Nephron (organoid): ENCODE measurements around the gene TMEM134.

Experiments
- H3K27ac Mint-ChIP-seq, 3 experiments: 2 replicates each; pipeline ENCODE4 v1.8.0; 2020; ENCODE audit warnings: mixed read lengths in 3 of 3, mild to moderate bottlenecking in 2 of 3, moderate library complexity in 1 of 3
- H3K27me3 Mint-ChIP-seq: 2 replicates; pipeline ENCODE4 v1.8.0; 2021; ENCODE audit warnings: low read depth, mild to moderate bottlenecking, moderate library complexity, mixed read lengths
- H3K36me3 Mint-ChIP-seq: 2 replicates; pipeline ENCODE4 v1.8.0; 2020; ENCODE audit warnings: low read depth, mixed read lengths
- H3K4me1 Mint-ChIP-seq: 2 replicates; pipeline ENCODE4 v1.8.0; 2020; ENCODE audit warnings: mixed read lengths
- H3K4me3 Mint-ChIP-seq, 3 experiments: 2 replicates each; pipeline ENCODE4 v1.8.0; 2020; ENCODE audit warnings: mild to moderate bottlenecking in 3 of 3, mixed read lengths in 3 of 3, moderate library complexity in 2 of 3
- H3K9me3 Mint-ChIP-seq: 2 replicates; pipeline ENCODE4 v1.8.0; 2020; ENCODE audit warnings: mixed read lengths
- CTCF ChIP-seq, 3 experiments: fragments of 200-600 bp; sonication (generic); IDR thresholded peaks; one replicate each; pipeline ENCODE4 v1.5.0; 2021; ENCODE audit warnings: antibody characterized with exemption in 3 of 3; ENCODE audit not compliant: unreplicated experiment in 3 of 3

TMEM134 gene

GRCh38 chr11:67504950-67505581 is 36.0 kb upstream of the TMEM134 start, which contains the start of gene PITPNM1:
TSS of gene PITPNM1 (minus strand) at chr11:67505363. CDS start at chr11:67504180, 1,183 bp downstream.
- Mint-ChIP-seq H3K27ac (peak within 1 kb of the TSS; percentile 69 to 93 (median 90)), H3K4me1 (peaks cover 26% of the 10 kb centered on the region), H3K9me3 (no peaks in the 10 kb centered on the region), H3K36me3 (peaks cover 10% of the 10 kb centered on the region), H3K4me3 (peak within 1 kb of the TSS; percentile 88 to 94 (median 90)), H3K27me3 (peaks cover 21% of the 10 kb centered on the region)
- TF ChIP-seq CTCF (IDR thresholded peaks at IDR 0.05; ENCODE audit: unreplicated experiment in 3 of 3): no peak

- Mint-ChIP-seq H3K27ac (no peak overlapping the region), H3K36me3 (peaks cover 10% of the 10 kb centered on the region), H3K4me3 (peak overlapping the region; percentile 85 to 87 (median 87)), H3K9me3 (no peaks in the 10 kb centered on the region), H3K27me3 (peaks cover 21% of the 10 kb centered on the region), H3K4me1 (peaks cover 26% of the 10 kb centered on the region)
- TF ChIP-seq CTCF (IDR thresholded peaks at IDR 0.05; ENCODE audit: unreplicated experiment in 3 of 3): no peak
Observed at GRCh38 chr11:67504005-67504949, 35.2 kb upstream of the TMEM134 start.

- Mint-ChIP-seq H3K27ac (peak overlapping the region in 2 of 3 experiments; percentile 2 to 51), H3K9me3 (no peaks in the 10 kb centered on the region), H3K36me3 (peaks cover 10% of the 10 kb centered on the region), H3K27me3 (peaks cover 21% of the 10 kb centered on the region), H3K4me1 (peaks cover 20% of the 10 kb centered on the region), H3K4me3 (peak overlapping the region; percentile 77 to 87 (median 86))
- no peak for TF ChIP-seq CTCF (IDR thresholded peaks at IDR 0.05; ENCODE audit: unreplicated experiment in 3 of 3)
Observed at GRCh38 chr11:67503119-67504004, 34.3 kb upstream of the TMEM134 start.

GRCh38 chr11:67502328-67502979 is 33.4 kb upstream of the TMEM134 start:
- H3K4me1 Mint-ChIP-seq: peaks cover 20% of the 10 kb centered on the region
- H3K36me3 Mint-ChIP-seq: peaks cover 10% of the 10 kb centered on the region
- H3K27ac Mint-ChIP-seq: peak overlapping the region in 2 of 3 experiments; percentile 2 to 51
- H3K4me3 Mint-ChIP-seq: peak overlapping the region; percentile 77 to 87 (median 86)
- TF ChIP-seq CTCF (IDR thresholded peaks at IDR 0.05; ENCODE audit: unreplicated experiment in 3 of 3): no peak
- peaks cover 21% of the 10 kb centered on the region for H3K27me3 Mint-ChIP-seq
- H3K9me3 Mint-ChIP-seq: no peaks in the 10 kb centered on the region

GRCh38 chr11:67501854-67502253 is 32.8 kb upstream of the TMEM134 start:
- Mint-ChIP-seq H3K36me3 (peaks cover 10% of the 10 kb centered on the region), H3K27ac (no peak overlapping the region), H3K4me1 (peaks cover 16% of the 10 kb centered on the region), H3K4me3 (no peak overlapping the region), H3K9me3 (no peaks in the 10 kb centered on the region), H3K27me3 (peaks cover 21% of the 10 kb centered on the region)
- TF ChIP-seq CTCF (IDR thresholded peaks at IDR 0.05; ENCODE audit: unreplicated experiment in 3 of 3): no peak
